A549 (cell line): ENCODE measurements around the gene USF1.

Experiments
- CHD2 ChIP-seq: fragments of 150-350 bp; IDR thresholded peaks from 2 replicates; pipeline ENCODE4 v1.6.1; 2014; ENCODE audit warnings: low read length; ENCODE audit not compliant: partially characterized antibody
- EP300 ChIP-seq, 2 experiments: fragments of >200 bp; sonication (Bioruptor Twin); formaldehyde crosslinking; IDR thresholded peaks; 2 replicates in 1 of 2; 3 replicates in 1 of 2; pipeline ENCODE4 v1.6.1; 2016 to 2017
- GATA3 ChIP-seq: IDR thresholded peaks from 2 replicates; pipeline ENCODE4 v1.6.1; 2012; ENCODE audit warnings: borderline replicate concordance
- MYC ChIP-seq: IDR thresholded peaks from 2 replicates; pipeline ENCODE4 v1.6.1; 2012; ENCODE audit warnings: mild to moderate bottlenecking, inconsistent platforms, low read length, improper control_type of control experiment, borderline replicate concordance
- NPAS2 ChIP-seq: fragments of 250-450 bp; sonication (Bioruptor Pico); IDR thresholded peaks from 2 replicates; pipeline ENCODE4 v1.8.0; 2022; ENCODE audit warnings: mild to moderate bottlenecking, moderate library complexity, borderline replicate concordance
- POLR2A ChIP-seq: IDR thresholded peaks from 2 replicates; pipeline ENCODE4 v1.6.1; 2012; ENCODE audit warnings: mild to moderate bottlenecking, low read length
- RAD21 ChIP-seq, 2 experiments: fragments of >200 bp in 1 of 2; sonication (Bioruptor Twin) in 1 of 2; formaldehyde crosslinking in 1 of 2; IDR thresholded peaks in 1 of 2; conservative IDR thresholded peaks in 1 of 2; 2 replicates in 1 of 2; 3 replicates in 1 of 2; pipeline ENCODE4 v1.6.1; 2012 to 2018; ENCODE audit warnings: inconsistent platforms in 1 of 2
- RFX5 ChIP-seq: fragments of 450-650 bp; IDR thresholded peaks from 2 replicates; pipeline ENCODE4 v1.7.1; 2014; ENCODE audit warnings: antibody characterized with exemption, mild to moderate bottlenecking, moderate library complexity
- RNF2 ChIP-seq: fragments of 200-600 bp; sonication (generic); IDR thresholded peaks from 2 replicates; pipeline ENCODE4 v1.6.1; 2016; ENCODE audit warnings: low read depth, mild to moderate bottlenecking, antibody characterized with exemption, moderate library complexity, borderline replicate concordance
- SREBF2 ChIP-seq: fragments of 450-650 bp; IDR thresholded peaks from 2 replicates; pipeline ENCODE4 v1.6.1; 2014; ENCODE audit warnings: mild to moderate bottlenecking, moderate library complexity
- TP53 ChIP-seq: fragments of 250-450 bp; sonication (Bioruptor Pico); IDR thresholded peaks from 2 replicates; pipeline ENCODE4 v1.5.0; 2021; ENCODE audit warnings: mild to moderate bottlenecking, moderate library complexity
- TF ChIP-seq, protein P1 (sequence below): fragments of >200 bp; sonication (Bioruptor Twin); formaldehyde crosslinking; IDR thresholded peaks from 3 replicates; pipeline ENCODE4 v1.5.1; 2016
- TF ChIP-seq, protein P2 (sequence below): IDR thresholded peaks from 2 replicates; pipeline ENCODE4 v1.6.1; 2012
- TF ChIP-seq, protein P3 (sequence below): fragments of 200-600 bp; sonication (generic); IDR thresholded peaks from 2 replicates; pipeline ENCODE4 v1.6.1; 2016; ENCODE audit warnings: antibody characterized with exemption, mild to moderate bottlenecking, moderate library complexity

DNA sequence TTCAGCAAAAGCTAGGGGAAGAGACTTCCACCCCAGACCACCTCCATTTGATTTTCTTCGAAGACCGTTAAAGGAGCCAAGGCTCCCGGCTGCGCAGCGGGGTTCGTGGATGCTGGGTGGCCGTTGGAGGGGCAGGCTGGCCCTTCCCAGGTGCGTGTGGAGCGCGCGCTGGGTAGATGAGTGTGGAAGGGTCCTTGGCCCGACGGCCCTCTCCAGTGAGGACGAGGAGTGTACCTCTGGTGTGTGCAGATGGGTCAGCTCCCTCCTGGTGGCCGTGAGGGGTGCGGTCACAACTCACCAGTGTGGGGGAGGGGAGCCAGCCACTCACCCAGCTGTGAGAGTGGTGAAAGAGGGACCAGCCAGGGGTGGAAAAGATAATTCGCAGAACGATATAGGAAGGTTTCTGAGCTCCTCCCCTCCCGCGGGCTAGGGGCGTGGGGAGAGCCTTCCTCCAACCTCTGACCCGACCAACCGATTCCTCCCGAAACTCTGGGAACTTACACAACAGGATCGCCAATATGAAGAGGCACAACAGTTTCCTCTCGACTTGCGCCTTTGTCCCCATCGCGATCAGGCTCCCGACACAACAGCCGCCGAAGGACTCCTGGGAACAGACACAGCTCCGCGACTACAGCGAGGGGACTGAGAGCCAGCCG is 25.1 kb downstream of the USF1 start, which contains the start of gene F11R:
- TF ChIP-seq, protein P1, sequence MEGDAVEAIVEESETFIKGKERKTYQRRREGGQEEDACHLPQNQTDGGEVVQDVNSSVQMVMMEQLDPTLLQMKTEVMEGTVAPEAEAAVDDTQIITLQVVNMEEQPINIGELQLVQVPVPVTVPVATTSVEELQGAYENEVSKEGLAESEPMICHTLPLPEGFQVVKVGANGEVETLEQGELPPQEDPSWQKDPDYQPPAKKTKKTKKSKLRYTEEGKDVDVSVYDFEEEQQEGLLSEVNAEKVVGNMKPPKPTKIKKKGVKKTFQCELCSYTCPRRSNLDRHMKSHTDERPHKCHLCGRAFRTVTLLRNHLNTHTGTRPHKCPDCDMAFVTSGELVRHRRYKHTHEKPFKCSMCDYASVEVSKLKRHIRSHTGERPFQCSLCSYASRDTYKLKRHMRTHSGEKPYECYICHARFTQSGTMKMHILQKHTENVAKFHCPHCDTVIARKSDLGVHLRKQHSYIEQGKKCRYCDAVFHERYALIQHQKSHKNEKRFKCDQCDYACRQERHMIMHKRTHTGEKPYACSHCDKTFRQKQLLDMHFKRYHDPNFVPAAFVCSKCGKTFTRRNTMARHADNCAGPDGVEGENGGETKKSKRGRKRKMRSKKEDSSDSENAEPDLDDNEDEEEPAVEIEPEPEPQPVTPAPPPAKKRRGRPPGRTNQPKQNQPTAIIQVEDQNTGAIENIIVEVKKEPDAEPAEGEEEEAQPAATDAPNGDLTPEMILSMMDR: no peak
- TF ChIP-seq POLR2A (no peak), MYC (no peak), RAD21 (conservative IDR thresholded peaks at IDR 0.05 in 1 of 2, IDR thresholded peaks at IDR 0.05 in 1 of 2) (no peak), RFX5 (no peak), EP300 (IDR thresholded peaks at IDR 0.05) (no peak), GATA3 (no peak), SREBF2 (no peak), TP53 (no peak), NPAS2 (CRISPR knock-in tag) (no peak), RNF2 (no peak), CHD2 (no peak)
- TF ChIP-seq, protein P2, sequence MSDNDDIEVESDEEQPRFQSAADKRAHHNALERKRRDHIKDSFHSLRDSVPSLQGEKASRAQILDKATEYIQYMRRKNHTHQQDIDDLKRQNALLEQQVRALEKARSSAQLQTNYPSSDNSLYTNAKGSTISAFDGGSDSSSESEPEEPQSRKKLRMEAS: no peak; the same call in 1 of the 2 replicates
- TF ChIP-seq, protein P3, sequence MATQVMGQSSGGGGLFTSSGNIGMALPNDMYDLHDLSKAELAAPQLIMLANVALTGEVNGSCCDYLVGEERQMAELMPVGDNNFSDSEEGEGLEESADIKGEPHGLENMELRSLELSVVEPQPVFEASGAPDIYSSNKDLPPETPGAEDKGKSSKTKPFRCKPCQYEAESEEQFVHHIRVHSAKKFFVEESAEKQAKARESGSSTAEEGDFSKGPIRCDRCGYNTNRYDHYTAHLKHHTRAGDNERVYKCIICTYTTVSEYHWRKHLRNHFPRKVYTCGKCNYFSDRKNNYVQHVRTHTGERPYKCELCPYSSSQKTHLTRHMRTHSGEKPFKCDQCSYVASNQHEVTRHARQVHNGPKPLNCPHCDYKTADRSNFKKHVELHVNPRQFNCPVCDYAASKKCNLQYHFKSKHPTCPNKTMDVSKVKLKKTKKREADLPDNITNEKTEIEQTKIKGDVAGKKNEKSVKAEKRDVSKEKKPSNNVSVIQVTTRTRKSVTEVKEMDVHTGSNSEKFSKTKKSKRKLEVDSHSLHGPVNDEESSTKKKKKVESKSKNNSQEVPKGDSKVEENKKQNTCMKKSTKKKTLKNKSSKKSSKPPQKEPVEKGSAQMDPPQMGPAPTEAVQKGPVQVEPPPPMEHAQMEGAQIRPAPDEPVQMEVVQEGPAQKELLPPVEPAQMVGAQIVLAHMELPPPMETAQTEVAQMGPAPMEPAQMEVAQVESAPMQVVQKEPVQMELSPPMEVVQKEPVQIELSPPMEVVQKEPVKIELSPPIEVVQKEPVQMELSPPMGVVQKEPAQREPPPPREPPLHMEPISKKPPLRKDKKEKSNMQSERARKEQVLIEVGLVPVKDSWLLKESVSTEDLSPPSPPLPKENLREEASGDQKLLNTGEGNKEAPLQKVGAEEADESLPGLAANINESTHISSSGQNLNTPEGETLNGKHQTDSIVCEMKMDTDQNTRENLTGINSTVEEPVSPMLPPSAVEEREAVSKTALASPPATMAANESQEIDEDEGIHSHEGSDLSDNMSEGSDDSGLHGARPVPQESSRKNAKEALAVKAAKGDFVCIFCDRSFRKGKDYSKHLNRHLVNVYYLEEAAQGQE: no peak
